ENCODE data around the gene CEP250.

CEP250 gene

DNA sequence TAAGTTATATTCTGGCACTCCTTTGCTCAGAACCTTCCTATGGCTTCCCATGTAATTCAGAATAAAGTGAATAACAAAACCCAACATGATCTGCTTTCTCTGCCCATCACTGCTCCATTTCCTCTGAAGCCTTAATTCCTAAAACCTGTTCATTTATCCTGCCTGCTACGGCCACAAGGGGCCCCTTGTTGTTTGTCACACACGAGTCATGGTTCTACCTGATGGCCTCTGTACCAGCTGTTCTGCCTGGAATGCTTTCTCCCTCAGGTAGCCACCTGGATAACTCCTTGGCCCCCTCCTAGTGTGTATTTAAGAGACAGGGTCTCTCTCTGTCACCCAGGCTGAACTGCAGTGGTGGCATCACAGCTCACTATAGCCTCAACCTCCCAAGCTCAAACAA is 113.2 kb downstream of the CEP250 start:
- DNase-seq = no peak
